H9 (cell line): ENCODE results near the gene MAML3. TPM values are rescaled to one million over a fixed set of nuclear protein-coding genes. Genes with fewer than 3 reads are reported as not detected.
A peak's percentile ranks its signal among the peaks of the same experiment; 100 is the strongest.

Experiments used
- DNase-seq: peaks from one replicate; pipeline ENCODE4 v3.0.0-alpha.2; 2017
- H2AFZ ChIP-seq: one replicate; pipeline ENCODE4 v1.6.1; 2013; ENCODE audit warnings: mild to moderate bottlenecking, low read length, control low read depth, moderate library complexity
- H2AK5ac ChIP-seq: 2 replicates; pipeline ENCODE4 v1.6.1; 2013; ENCODE audit warnings: low read length, control low read depth, mixed read lengths; ENCODE audit not compliant: insufficient read length
- H2BK120ac ChIP-seq: one replicate; pipeline ENCODE4 v1.6.1; 2013; ENCODE audit warnings: low read depth, mild to moderate bottlenecking, low read length, control low read depth, inconsistent platforms; ENCODE audit not compliant: poor library complexity, severe bottlenecking
- H2BK12ac ChIP-seq: 2 replicates; pipeline ENCODE4 v1.6.1; 2013; ENCODE audit warnings: low read length, control low read depth, mixed read lengths, low read depth; ENCODE audit not compliant: insufficient read length
- H2BK15ac ChIP-seq: 2 replicates; pipeline ENCODE4 v1.6.1; 2013; ENCODE audit warnings: low read depth, low read length, control low read depth
- H2BK20ac ChIP-seq: one replicate; pipeline ENCODE4 v1.6.1; 2013; ENCODE audit warnings: low read depth, mild to moderate bottlenecking, low read length, control low read depth, inconsistent platforms; ENCODE audit not compliant: poor library complexity, severe bottlenecking
- H2BK5ac ChIP-seq: 2 replicates; pipeline ENCODE4 v1.6.1; 2013; ENCODE audit warnings: low read length, control low read depth, mixed read lengths; ENCODE audit not compliant: insufficient read length
- H3K14ac ChIP-seq: 2 replicates; pipeline ENCODE4 v1.6.1; 2013; ENCODE audit warnings: low read length, control low read depth; ENCODE audit not compliant: insufficient read depth
- H3K18ac ChIP-seq: 2 replicates; pipeline ENCODE4 v1.6.1; 2013; ENCODE audit warnings: low read depth, mild to moderate bottlenecking, mixed read lengths, low read length, control low read depth; ENCODE audit not compliant: insufficient read length
- H3K23ac ChIP-seq: 2 replicates; pipeline ENCODE4 v1.6.1; 2013; ENCODE audit warnings: low read length, control low read depth, mixed read lengths, low read depth; ENCODE audit not compliant: insufficient read length
- H3K23me2 ChIP-seq: 2 replicates; pipeline ENCODE4 v1.6.1; 2013; ENCODE audit warnings: low read depth, mild to moderate bottlenecking, mixed read lengths, low read length, control low read depth; ENCODE audit not compliant: insufficient read length, poor library complexity, severe bottlenecking
- H3K27ac ChIP-seq: 2 replicates; pipeline ENCODE4 v1.5.1; 2013; ENCODE audit warnings: low read length, control low read depth, mixed read lengths, low read depth; ENCODE audit not compliant: insufficient read length
- H3K27me3 ChIP-seq: 2 replicates; pipeline ENCODE4 v1.6.1; 2013; ENCODE audit warnings: low read length, control low read depth, inconsistent platforms; ENCODE audit not compliant: insufficient read depth
- H3K4ac ChIP-seq: 2 replicates; pipeline ENCODE4 v1.6.1; 2013; ENCODE audit warnings: low read depth, mild to moderate bottlenecking, control low read depth, inconsistent platforms, low read length, moderate library complexity
- H3K4me1 ChIP-seq: 2 replicates; pipeline ENCODE4 v1.6.1; 2013; ENCODE audit warnings: low read length, control low read depth, inconsistent platforms; ENCODE audit not compliant: insufficient read depth
- H3K4me2 ChIP-seq: 2 replicates; pipeline ENCODE4 v1.6.1; 2013; ENCODE audit warnings: low read length, control low read depth, mixed read lengths; ENCODE audit not compliant: insufficient read length, insufficient read depth
- H3K56ac ChIP-seq: 2 replicates; pipeline ENCODE4 v1.6.1; 2013; ENCODE audit warnings: low read depth, mild to moderate bottlenecking, mixed read lengths, low read length, control low read depth; ENCODE audit not compliant: insufficient read length
- H3K79me1 ChIP-seq: 2 replicates; pipeline ENCODE4 v1.6.1; 2013; ENCODE audit warnings: low read depth, mild to moderate bottlenecking, moderate library complexity, low read length, control low read depth, inconsistent platforms; ENCODE audit not compliant: insufficient read depth, poor library complexity, severe bottlenecking
- H3K79me2 ChIP-seq: 2 replicates; pipeline ENCODE4 v1.6.1; 2013; ENCODE audit warnings: low read length, control low read depth, inconsistent platforms; ENCODE audit not compliant: insufficient read depth
- H3K9ac ChIP-seq: 2 replicates; pipeline ENCODE4 v1.6.1; 2013; ENCODE audit warnings: low read length, control low read depth, mixed read lengths; ENCODE audit not compliant: insufficient read length; ENCODE audit errors: extremely low read depth
- H3K9me3 ChIP-seq: one replicate; pipeline ENCODE4 v1.6.1; 2013; ENCODE audit warnings: low read depth, low read length, inconsistent platforms; ENCODE audit not compliant: control insufficient read depth
- H3T11ph ChIP-seq: one replicate; pipeline ENCODE4 v1.6.1; 2013; ENCODE audit warnings: mild to moderate bottlenecking, low read length, control low read depth, inconsistent platforms
- H4K20me1 ChIP-seq: one replicate; pipeline ENCODE4 v1.6.1; 2013; ENCODE audit not compliant: control insufficient read depth, insufficient read length, insufficient read depth
- H4K5ac ChIP-seq: 2 replicates; pipeline ENCODE4 v1.6.1; 2013; ENCODE audit warnings: low read depth, mild to moderate bottlenecking, mixed read lengths, low read length, control low read depth; ENCODE audit not compliant: insufficient read length
- H4K8ac ChIP-seq: replicated peaks from 2 replicates; pipeline ENCODE4 v1.6.1; 2013; ENCODE audit warnings: low read length, control low read depth, mixed read lengths, low read depth; ENCODE audit not compliant: insufficient read length
- H4K91ac ChIP-seq: 2 replicates; pipeline ENCODE4 v1.6.1; 2013; ENCODE audit warnings: low read depth, mild to moderate bottlenecking, moderate library complexity, mixed read lengths, low read length, control low read depth; ENCODE audit not compliant: insufficient read length
- H3K27ac Mint-ChIP-seq, 3 experiments: 2 replicates in 2 of 3; 3 replicates in 1 of 3; pipeline ENCODE4 v1.8.0; 2020 to 2021; ENCODE audit warnings: mixed read lengths in 3 of 3, mild to moderate bottlenecking in 1 of 3, moderate library complexity in 1 of 3
- H3K27me3 Mint-ChIP-seq: 2 replicates; pipeline ENCODE4 v1.8.0; 2021; ENCODE audit warnings: low read depth, mild to moderate bottlenecking, moderate library complexity, mixed read lengths
- H3K36me3 Mint-ChIP-seq, 3 experiments: 2 replicates in 2 of 3; 3 replicates in 1 of 3; pipeline ENCODE4 v1.8.0; 2020 to 2021; ENCODE audit warnings: low read depth in 3 of 3, mixed read lengths in 3 of 3; ENCODE audit not compliant: insufficient read depth in 1 of 3
- H3K4me1 Mint-ChIP-seq, 2 experiments: 2 replicates each; pipeline ENCODE4 v1.8.0; 2020; ENCODE audit warnings: mixed read lengths in 2 of 2
- H3K4me3 Mint-ChIP-seq, 2 experiments: 2 replicates in 1 of 2; 3 replicates in 1 of 2; pipeline ENCODE4 v1.8.0; 2020 to 2021; ENCODE audit warnings: mild to moderate bottlenecking in 2 of 2, mixed read lengths in 2 of 2, moderate library complexity in 1 of 2
- H3K9me3 Mint-ChIP-seq, 2 experiments: 2 replicates in 1 of 2; 3 replicates in 1 of 2; pipeline ENCODE4 v1.8.0; 2020; ENCODE audit warnings: mild to moderate bottlenecking in 2 of 2, mixed read lengths in 2 of 2, moderate library complexity in 1 of 2
- CTCF ChIP-seq: fragments of 200-600 bp; sonication (generic); conservative IDR thresholded peaks from 3 replicates; pipeline ENCODE4 v1.8.0; 2021; ENCODE audit warnings: antibody characterized with exemption, mild to moderate bottlenecking
- WGBS: extraction: QIAGEN DNeasy Blood & Tissue Kit; methylation state at CpG from one replicate; pipeline ENCODE4 v1.1.7; 2013; ENCODE audit warnings: missing lambda C conversion rate, low lambda C conversion rate, mixed read lengths; ENCODE audit not compliant: insufficient read length; ENCODE audit errors: extremely low coverage; 5-methylcytosine and 5-hydroxymethylcytosine counted together
- total RNA-seq: library from RNA; stranded (reverse); gene quantifications from 2 replicates; pipeline ENCODE4 v1.2.1, GENCODE V29; 2021

Gene MAML3
- total RNA-seq, 1 experiment from 2014 or later: 3.9 TPM

- peaks cover 20 to 28% of the 10 kb centered on the region in 2 experiments for H3K4me1 Mint-ChIP-seq
- peak overlapping the region; percentile 52 for H2BK120ac ChIP-seq
- H3K23me2 ChIP-seq: peaks cover 4% of the 10 kb centered on the region
- no peak overlapping the region for H3K27ac ChIP-seq
- H4K91ac ChIP-seq: no peak overlapping the region
- H3K4me2 ChIP-seq: peak overlapping the region; percentile 56
- H3K27ac Mint-ChIP-seq: peak overlapping the region in 1 of 3 experiments; percentile 53; a peak in 1 of 7 replicates
- no peak overlapping the region for H4K5ac ChIP-seq
- peaks cover 6% of the 10 kb centered on the region; the same call in 1 of the 2 replicates for H3K4me1 ChIP-seq
- peak; percentile 44 for DNase-seq
- H2AFZ ChIP-seq: no peak overlapping the region
- no peaks in the 10 kb centered on the region for H3K9me3 ChIP-seq
- H4K8ac ChIP-seq: no peak overlapping the region
- peaks cover 48% of the 10 kb centered on the region for H3K27me3 Mint-ChIP-seq
- peak overlapping the region; percentile 25 for H3K18ac ChIP-seq
- no peak for TF ChIP-seq CTCF
- H3K36me3 Mint-ChIP-seq: no peaks in the 10 kb centered on the region; a peak in 1 of 7 replicates
- H3K23ac ChIP-seq: no peak overlapping the region
- no peak overlapping the region for H3K4ac ChIP-seq
- no CpG with 5 or more reads among the region's 59 CpGs for WGBS
- H3K79me1 ChIP-seq: no peaks in the 10 kb centered on the region
- no peak overlapping the region for H3K56ac ChIP-seq
- H3K9ac ChIP-seq: peak overlapping the region; percentile 39
- H2BK20ac ChIP-seq: no peak overlapping the region
- H2BK5ac ChIP-seq: no peak overlapping the region
- H3K79me2 ChIP-seq: no peaks in the 10 kb centered on the region
- peak overlapping the region; percentile 85; the same call in 1 of the 2 replicates for H3K14ac ChIP-seq
- no peaks in the 10 kb centered on the region; a peak in 1 of 5 replicates for H3K9me3 Mint-ChIP-seq
- peaks cover 7% of the 10 kb centered on the region; the same call in 1 of the 2 replicates for H3K27me3 ChIP-seq
- no peak overlapping the region for H2AK5ac ChIP-seq
- H4K20me1 ChIP-seq: no peaks in the 10 kb centered on the region
- H3K4me3 Mint-ChIP-seq: peak overlapping the region; percentile 67 to 83
- H3T11ph ChIP-seq: no peak overlapping the region
- no peak overlapping the region for H2BK15ac ChIP-seq
- H2BK12ac ChIP-seq: no peak overlapping the region
Observed at GRCh38 chr4:139735381-139736273, 418.4 kb downstream of the MAML3 start.
